H9 (cell line): ENCODE data around the gene DSTN. TPM values are rescaled to one million over a fixed set of nuclear protein-coding genes. Genes with fewer than 3 reads are reported as not detected.

Source experiments
- DNase-seq: peaks from one replicate; pipeline ENCODE4 v3.0.0-alpha.2; 2017
- H2AFZ ChIP-seq: one replicate; pipeline ENCODE4 v1.6.1; 2013; ENCODE audit warnings: mild to moderate bottlenecking, low read length, control low read depth, moderate library complexity
- H2AK5ac ChIP-seq: 2 replicates; pipeline ENCODE4 v1.6.1; 2013; ENCODE audit warnings: low read length, control low read depth, mixed read lengths; ENCODE audit not compliant: insufficient read length
- H2BK120ac ChIP-seq: one replicate; pipeline ENCODE4 v1.6.1; 2013; ENCODE audit warnings: low read depth, mild to moderate bottlenecking, low read length, control low read depth, inconsistent platforms; ENCODE audit not compliant: poor library complexity, severe bottlenecking
- H2BK12ac ChIP-seq: 2 replicates; pipeline ENCODE4 v1.6.1; 2013; ENCODE audit warnings: low read length, control low read depth, mixed read lengths, low read depth; ENCODE audit not compliant: insufficient read length
- H2BK15ac ChIP-seq: 2 replicates; pipeline ENCODE4 v1.6.1; 2013; ENCODE audit warnings: low read depth, low read length, control low read depth
- H2BK20ac ChIP-seq: one replicate; pipeline ENCODE4 v1.6.1; 2013; ENCODE audit warnings: low read depth, mild to moderate bottlenecking, low read length, control low read depth, inconsistent platforms; ENCODE audit not compliant: poor library complexity, severe bottlenecking
- H2BK5ac ChIP-seq: 2 replicates; pipeline ENCODE4 v1.6.1; 2013; ENCODE audit warnings: low read length, control low read depth, mixed read lengths; ENCODE audit not compliant: insufficient read length
- H3K14ac ChIP-seq: 2 replicates; pipeline ENCODE4 v1.6.1; 2013; ENCODE audit warnings: low read length, control low read depth; ENCODE audit not compliant: insufficient read depth
- H3K18ac ChIP-seq: 2 replicates; pipeline ENCODE4 v1.6.1; 2013; ENCODE audit warnings: low read depth, mild to moderate bottlenecking, mixed read lengths, low read length, control low read depth; ENCODE audit not compliant: insufficient read length
- H3K23ac ChIP-seq: 2 replicates; pipeline ENCODE4 v1.6.1; 2013; ENCODE audit warnings: low read length, control low read depth, mixed read lengths, low read depth; ENCODE audit not compliant: insufficient read length
- H3K23me2 ChIP-seq: 2 replicates; pipeline ENCODE4 v1.6.1; 2013; ENCODE audit warnings: low read depth, mild to moderate bottlenecking, mixed read lengths, low read length, control low read depth; ENCODE audit not compliant: insufficient read length, poor library complexity, severe bottlenecking
- H3K27ac ChIP-seq: 2 replicates; pipeline ENCODE4 v1.5.1; 2013; ENCODE audit warnings: low read length, control low read depth, mixed read lengths, low read depth; ENCODE audit not compliant: insufficient read length
- H3K27me3 ChIP-seq: 2 replicates; pipeline ENCODE4 v1.6.1; 2013; ENCODE audit warnings: low read length, control low read depth, inconsistent platforms; ENCODE audit not compliant: insufficient read depth
- H3K4ac ChIP-seq: 2 replicates; pipeline ENCODE4 v1.6.1; 2013; ENCODE audit warnings: low read depth, mild to moderate bottlenecking, control low read depth, inconsistent platforms, low read length, moderate library complexity
- H3K4me1 ChIP-seq: 2 replicates; pipeline ENCODE4 v1.6.1; 2013; ENCODE audit warnings: low read length, control low read depth, inconsistent platforms; ENCODE audit not compliant: insufficient read depth
- H3K4me2 ChIP-seq: 2 replicates; pipeline ENCODE4 v1.6.1; 2013; ENCODE audit warnings: low read length, control low read depth, mixed read lengths; ENCODE audit not compliant: insufficient read length, insufficient read depth
- H3K56ac ChIP-seq: 2 replicates; pipeline ENCODE4 v1.6.1; 2013; ENCODE audit warnings: low read depth, mild to moderate bottlenecking, mixed read lengths, low read length, control low read depth; ENCODE audit not compliant: insufficient read length
- H3K79me1 ChIP-seq: 2 replicates; pipeline ENCODE4 v1.6.1; 2013; ENCODE audit warnings: low read depth, mild to moderate bottlenecking, moderate library complexity, low read length, control low read depth, inconsistent platforms; ENCODE audit not compliant: insufficient read depth, poor library complexity, severe bottlenecking
- H3K79me2 ChIP-seq: 2 replicates; pipeline ENCODE4 v1.6.1; 2013; ENCODE audit warnings: low read length, control low read depth, inconsistent platforms; ENCODE audit not compliant: insufficient read depth
- H3K9ac ChIP-seq: 2 replicates; pipeline ENCODE4 v1.6.1; 2013; ENCODE audit warnings: low read length, control low read depth, mixed read lengths; ENCODE audit not compliant: insufficient read length; ENCODE audit errors: extremely low read depth
- H3K9me3 ChIP-seq: one replicate; pipeline ENCODE4 v1.6.1; 2013; ENCODE audit warnings: low read depth, low read length, inconsistent platforms; ENCODE audit not compliant: control insufficient read depth
- H3T11ph ChIP-seq: one replicate; pipeline ENCODE4 v1.6.1; 2013; ENCODE audit warnings: mild to moderate bottlenecking, low read length, control low read depth, inconsistent platforms
- H4K20me1 ChIP-seq: one replicate; pipeline ENCODE4 v1.6.1; 2013; ENCODE audit not compliant: control insufficient read depth, insufficient read length, insufficient read depth
- H4K5ac ChIP-seq: 2 replicates; pipeline ENCODE4 v1.6.1; 2013; ENCODE audit warnings: low read depth, mild to moderate bottlenecking, mixed read lengths, low read length, control low read depth; ENCODE audit not compliant: insufficient read length
- H4K8ac ChIP-seq: replicated peaks from 2 replicates; pipeline ENCODE4 v1.6.1; 2013; ENCODE audit warnings: low read length, control low read depth, mixed read lengths, low read depth; ENCODE audit not compliant: insufficient read length
- H4K91ac ChIP-seq: 2 replicates; pipeline ENCODE4 v1.6.1; 2013; ENCODE audit warnings: low read depth, mild to moderate bottlenecking, moderate library complexity, mixed read lengths, low read length, control low read depth; ENCODE audit not compliant: insufficient read length
- H3K27ac Mint-ChIP-seq, 3 experiments: 2 replicates in 2 of 3; 3 replicates in 1 of 3; pipeline ENCODE4 v1.8.0; 2020 to 2021; ENCODE audit warnings: mixed read lengths in 3 of 3, mild to moderate bottlenecking in 1 of 3, moderate library complexity in 1 of 3
- H3K27me3 Mint-ChIP-seq: 2 replicates; pipeline ENCODE4 v1.8.0; 2021; ENCODE audit warnings: low read depth, mild to moderate bottlenecking, moderate library complexity, mixed read lengths
- H3K36me3 Mint-ChIP-seq, 3 experiments: 2 replicates in 2 of 3; 3 replicates in 1 of 3; pipeline ENCODE4 v1.8.0; 2020 to 2021; ENCODE audit warnings: low read depth in 3 of 3, mixed read lengths in 3 of 3; ENCODE audit not compliant: insufficient read depth in 1 of 3
- H3K4me1 Mint-ChIP-seq, 2 experiments: 2 replicates each; pipeline ENCODE4 v1.8.0; 2020; ENCODE audit warnings: mixed read lengths in 2 of 2
- H3K4me3 Mint-ChIP-seq, 2 experiments: 2 replicates in 1 of 2; 3 replicates in 1 of 2; pipeline ENCODE4 v1.8.0; 2020 to 2021; ENCODE audit warnings: mild to moderate bottlenecking in 2 of 2, mixed read lengths in 2 of 2, moderate library complexity in 1 of 2
- H3K9me3 Mint-ChIP-seq, 2 experiments: 2 replicates in 1 of 2; 3 replicates in 1 of 2; pipeline ENCODE4 v1.8.0; 2020; ENCODE audit warnings: mild to moderate bottlenecking in 2 of 2, mixed read lengths in 2 of 2, moderate library complexity in 1 of 2
- CTCF ChIP-seq: fragments of 200-600 bp; sonication (generic); conservative IDR thresholded peaks from 3 replicates; pipeline ENCODE4 v1.8.0; 2021; ENCODE audit warnings: antibody characterized with exemption, mild to moderate bottlenecking
- WGBS: extraction: QIAGEN DNeasy Blood & Tissue Kit; methylation state at CpG from one replicate; pipeline ENCODE4 v1.1.7; 2013; ENCODE audit warnings: missing lambda C conversion rate, low lambda C conversion rate, mixed read lengths; ENCODE audit not compliant: insufficient read length; ENCODE audit errors: extremely low coverage; 5-methylcytosine and 5-hydroxymethylcytosine counted together
- total RNA-seq: library from RNA; stranded (reverse); gene quantifications from 2 replicates; pipeline ENCODE4 v1.2.1, GENCODE V29; 2021

Gene DSTN
- total RNA-seq, 1 experiment from 2014 or later: 145 TPM

- H4K8ac ChIP-seq: no peak overlapping the region
- no peak overlapping the region for H2AK5ac ChIP-seq
- H3K79me2 ChIP-seq: peaks cover 21% of the 10 kb centered on the region; the same call in 1 of the 2 replicates
- H3K9me3 Mint-ChIP-seq: peaks cover 11 to 16% of the 10 kb centered on the region in 2 experiments
- H3K36me3 Mint-ChIP-seq: peaks cover 35 to 40% (median 39%) of the 10 kb centered on the region in 3 experiments
- DNase-seq: peak; percentile 65
- H3K27me3 ChIP-seq: no peaks in the 10 kb centered on the region
- H3K27ac ChIP-seq: no peak overlapping the region
- no peak overlapping the region for H3K9ac ChIP-seq
- no peak overlapping the region for H4K91ac ChIP-seq
- no peak overlapping the region for H2BK12ac ChIP-seq
- H3K23me2 ChIP-seq: no peaks in the 10 kb centered on the region
- peaks cover 2% of the 10 kb centered on the region; the same call in 1 of the 2 replicates for H3K4me1 ChIP-seq
- H4K20me1 ChIP-seq: no peaks in the 10 kb centered on the region
- H3T11ph ChIP-seq: no peak overlapping the region
- H2AFZ ChIP-seq: no peak overlapping the region
- H3K4me1 Mint-ChIP-seq: peaks cover 39 to 53% of the 10 kb centered on the region in 2 experiments
- peaks cover 4% of the 10 kb centered on the region for H3K79me1 ChIP-seq
- no peak overlapping the region for H3K4me2 ChIP-seq
- H3K27ac Mint-ChIP-seq: peak overlapping the region; percentile 76 to 95 (median 93); a peak in 5 of 7 replicates
- H2BK15ac ChIP-seq: no peak overlapping the region
- no CpG with 5 or more reads among the region's 7 CpGs for WGBS
- no peak overlapping the region; the same call in 1 of the 2 replicates for H3K4ac ChIP-seq
- no peak overlapping the region for H4K5ac ChIP-seq
- H3K18ac ChIP-seq: no peak overlapping the region
- no peaks in the 10 kb centered on the region; the same call in 1 of the 2 replicates for H3K27me3 Mint-ChIP-seq
- no peak overlapping the region for H3K4me3 Mint-ChIP-seq
- TF ChIP-seq CTCF: peak; percentile 92
- H3K56ac ChIP-seq: no peak overlapping the region
- no peaks in the 10 kb centered on the region for H3K9me3 ChIP-seq
- H3K14ac ChIP-seq: no peak overlapping the region
- no peak overlapping the region for H2BK5ac ChIP-seq
- no peak overlapping the region for H2BK120ac ChIP-seq
- no peak overlapping the region for H3K23ac ChIP-seq
- H2BK20ac ChIP-seq: no peak overlapping the region
These were observed 84.9 kb downstream of the DSTN start for GRCh38 chr20:17654649-17655285.
